ENCODE data around the gene PTGER4.

- TF ChIP-seq CTCF (optimal IDR thresholded peaks at IDR 0.05 in 1 of 3, IDR thresholded peaks at IDR 0.05 in 1 of 3, conservative IDR thresholded peaks at IDR 0.05 in 1 of 3; ENCODE audit: extremely low read depth in 1 of 3, insufficient read depth in 2 of 3, low read length in 3 of 3) (no peak), EZH2 (IDR thresholded peaks at IDR 0.05; ENCODE audit: low read length) (no peak)
These were observed 34.3 kb downstream of the PTGER4 start for GRCh38 chr5:40714001-40714400.
